ENCODE data around the gene PAXX. TPM values are rescaled to one million over a fixed set of nuclear protein-coding genes. Genes with fewer than 3 reads are reported as not detected.

The PAXX gene
- total and polyA plus RNA-seq, 2 donors (not counting 1 experiment from before 2014, with no cell fraction given), result 74.8 to 167 TPM

DNA sequence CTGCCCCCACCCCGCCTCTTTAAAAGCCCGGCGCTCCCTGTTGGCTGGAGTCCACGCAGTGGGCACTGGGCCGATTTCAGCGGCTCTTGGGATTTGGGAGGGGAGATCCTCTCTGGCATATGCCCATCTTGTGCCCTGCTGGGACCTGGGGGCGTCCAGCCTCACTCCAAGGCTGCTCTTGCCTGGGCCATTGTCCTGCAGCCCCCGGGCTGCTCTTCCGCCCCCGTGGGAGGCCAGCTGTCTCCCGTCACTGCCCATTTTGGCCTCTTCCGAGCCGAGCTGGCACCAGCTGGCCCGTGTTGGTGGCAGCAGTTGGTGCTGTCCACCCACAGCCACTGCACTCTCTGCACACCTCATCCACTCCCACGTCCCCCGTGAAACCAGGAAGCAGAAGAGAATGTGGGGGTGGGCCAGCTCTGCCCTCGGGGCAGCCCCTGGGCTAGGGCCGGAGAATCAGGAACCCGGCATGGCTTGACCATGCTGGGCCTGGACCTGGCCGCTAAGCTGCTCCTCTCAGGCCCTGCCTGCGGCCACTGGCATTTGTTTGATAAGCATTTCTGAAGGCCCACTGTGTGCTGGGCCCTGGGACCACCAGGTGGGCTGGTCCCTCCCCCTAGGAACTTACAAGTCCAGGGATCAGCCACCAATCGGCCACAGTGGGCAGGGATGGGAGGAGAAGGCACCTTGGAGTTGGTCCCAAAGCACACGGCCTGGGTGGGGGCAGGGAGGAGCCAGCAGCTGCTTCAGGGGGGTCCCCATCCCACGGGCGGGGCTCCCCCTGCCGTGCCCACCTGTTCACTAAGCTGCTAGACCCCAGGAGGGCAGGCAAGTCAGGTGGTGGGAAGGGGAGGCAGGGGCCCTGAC lies 45.0 kb upstream of the PAXX start:
- H3K4me3 ChIP-seq (ENCODE audit: control extremely low read depth in 1 of 5, extremely low read depth in 1 of 5, insufficient read depth in 1 of 5, low read depth in 2 of 5, low read length in 4 of 5), result no peak overlapping the region
- WGBS (ENCODE audit: insufficient coverage), result 91% methylated on average over 19 of the region's 26 CpGs
- no peak overlapping the region for H3K27ac Mint-ChIP-seq
- H3K9ac ChIP-seq (ENCODE audit: low read length), result no peak overlapping the region
- no peak for DNase-seq
- H2AFZ ChIP-seq (ENCODE audit: insufficient read depth, low read depth, low read length, poor library complexity, severe bottlenecking), result no peak overlapping the region
- intact Hi-C loops (cut with micrococcal nuclease), result no loop called here
- peaks cover 16 to 30% of the 10 kb centered on the region in 2 donors for H3K4me1 ChIP-seq (ENCODE audit: control insufficient read depth in 2 of 2, insufficient read depth in 2 of 2, low read length in 2 of 2)
- no peaks in the 10 kb centered on the region for H3K9me3 Mint-ChIP-seq (ENCODE audit: insufficient read depth)
- no peaks in the 10 kb centered on the region for H3K27me3 ChIP-seq (replicated peaks in 1 of 4; ENCODE audit: control extremely low read depth in 1 of 4, control insufficient read depth in 3 of 4, insufficient read depth in 4 of 4, low read length in 3 of 4)
- no peak overlapping the region for H3K4me3 Mint-ChIP-seq
- CTCF ChIA-PET, result interaction anchor here (0.8 to 2.7 kb wide), 13 partner anchors 8 to 476 kb away, joined by 3 to 39 read pairs (median 5); partner anchors contain the start of genes AJM1, EXD3, FUT7 and NOXA1
- peaks cover 18% of the 10 kb centered on the region for H3K79me2 ChIP-seq (ENCODE audit: control insufficient read depth, insufficient read depth, low read length)
- H3K4me1 Mint-ChIP-seq, result peaks cover 12% of the 10 kb centered on the region
- no peak overlapping the region for H3K27ac ChIP-seq (ENCODE audit: low read length in 2 of 2)
- ATAC-seq (ENCODE audit: low read depth), result no peak
- POLR2A ChIA-PET, result interaction anchor here (1.0 to 1.3 kb wide), 2 partner anchors 53 to 88 kb away, joined by 4 to 6 read pairs; no protein-coding TSS in a partner anchor
- H3K27me3 Mint-ChIP-seq, result no peaks in the 10 kb centered on the region
- H3K9me3 ChIP-seq (ENCODE audit: control extremely low read depth in 1 of 3, control insufficient read depth in 2 of 3, insufficient read depth in 1 of 3, low read length in 2 of 3), result no peaks in the 10 kb centered on the region
- no peak overlapping the region for H3K4me2 ChIP-seq (replicated peaks; ENCODE audit: low read depth, low read length, poor library complexity, severe bottlenecking)
- TF ChIP-seq EZH2 (IDR thresholded peaks at IDR 0.05; ENCODE audit: borderline replicate concordance, insufficient read depth, low read depth, low read length, poor library complexity, severe bottlenecking), result no peak
- TF ChIP-seq, protein P1, sequence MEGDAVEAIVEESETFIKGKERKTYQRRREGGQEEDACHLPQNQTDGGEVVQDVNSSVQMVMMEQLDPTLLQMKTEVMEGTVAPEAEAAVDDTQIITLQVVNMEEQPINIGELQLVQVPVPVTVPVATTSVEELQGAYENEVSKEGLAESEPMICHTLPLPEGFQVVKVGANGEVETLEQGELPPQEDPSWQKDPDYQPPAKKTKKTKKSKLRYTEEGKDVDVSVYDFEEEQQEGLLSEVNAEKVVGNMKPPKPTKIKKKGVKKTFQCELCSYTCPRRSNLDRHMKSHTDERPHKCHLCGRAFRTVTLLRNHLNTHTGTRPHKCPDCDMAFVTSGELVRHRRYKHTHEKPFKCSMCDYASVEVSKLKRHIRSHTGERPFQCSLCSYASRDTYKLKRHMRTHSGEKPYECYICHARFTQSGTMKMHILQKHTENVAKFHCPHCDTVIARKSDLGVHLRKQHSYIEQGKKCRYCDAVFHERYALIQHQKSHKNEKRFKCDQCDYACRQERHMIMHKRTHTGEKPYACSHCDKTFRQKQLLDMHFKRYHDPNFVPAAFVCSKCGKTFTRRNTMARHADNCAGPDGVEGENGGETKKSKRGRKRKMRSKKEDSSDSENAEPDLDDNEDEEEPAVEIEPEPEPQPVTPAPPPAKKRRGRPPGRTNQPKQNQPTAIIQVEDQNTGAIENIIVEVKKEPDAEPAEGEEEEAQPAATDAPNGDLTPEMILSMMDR (IDR thresholded peaks at IDR 0.05), result no peak
- peaks cover 0 to 9% of the 10 kb centered on the region in 2 experiments for H3K36me3 ChIP-seq (replicated peaks in 1 of 2; ENCODE audit: control extremely low read depth in 1 of 2, control insufficient read depth in 1 of 2, extremely low read depth in 1 of 2, insufficient read depth in 2 of 2, low read length in 1 of 2)
- H4K20me1 ChIP-seq (ENCODE audit: control insufficient read depth, insufficient read depth, low read length, poor library complexity, severe bottlenecking), result peaks cover 18% of the 10 kb centered on the region
